Stimulated activated CD4-positive, alpha-beta T cell treated with anti-CD3 and anti-CD28 coated beads, Interleukin-4, amount 100 ng/mL, for 48 hours (primary cell): ENCODE results near the gene MCC.

ENCODE experiments used
- DNase-seq, 2 donors: peaks; one replicate each; pipeline ENCODE4 v3.0.0-alpha.2; 2020; ENCODE audit warnings: low read depth in 2 of 2

MCC gene

DNA sequence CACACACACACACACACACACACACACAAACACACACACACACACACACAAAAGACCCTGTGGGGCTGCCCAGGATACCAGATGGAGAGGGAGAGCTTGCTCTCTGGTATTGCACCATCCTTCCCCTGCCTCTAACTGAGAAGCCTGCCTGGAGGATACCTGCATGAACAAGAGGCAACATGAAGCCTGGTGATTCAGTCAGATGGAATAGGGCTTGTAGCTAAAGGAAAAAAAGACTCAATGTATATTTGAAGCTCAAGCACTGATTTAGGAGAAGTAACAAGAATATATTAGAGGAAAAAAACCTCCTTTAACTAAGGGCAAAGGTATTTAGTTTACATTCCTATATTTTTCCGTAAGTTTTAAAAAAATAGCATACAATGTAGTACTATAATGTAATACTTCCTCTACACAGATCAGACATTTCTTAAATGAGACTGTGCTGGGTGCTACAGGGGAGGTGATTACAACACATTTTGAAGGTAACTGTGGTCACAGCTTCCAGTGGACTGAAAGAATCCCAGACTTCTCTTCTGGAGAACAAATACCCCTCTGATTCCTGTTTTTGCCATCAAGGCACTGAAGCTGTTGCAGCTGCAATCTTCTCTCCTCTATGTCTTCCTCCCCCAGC lies 342.4 kb downstream of the MCC start:
- DNase-seq, result no peak

- no peak for DNase-seq
These were observed 346.1 kb downstream of the MCC start for GRCh38 chr5:113142186-113142585.

GRCh38 chr5:113140837-113141671 lies 347.2 kb downstream of the MCC start:
- DNase-seq, result no peak

- DNase-seq, result no peak
These were observed 354.9 kb downstream of the MCC start for GRCh38 chr5:113133211-113133975.

- DNase-seq, result no peak
These were observed 355.7 kb downstream of the MCC start for GRCh38 chr5:113132564-113132963.

GRCh38 chr5:113128641-113129330 lies 359.5 kb downstream of the MCC start:
- no peak for DNase-seq

- no peak for DNase-seq
These were observed 360.2 kb downstream of the MCC start for GRCh38 chr5:113128082-113128481.

DNA sequence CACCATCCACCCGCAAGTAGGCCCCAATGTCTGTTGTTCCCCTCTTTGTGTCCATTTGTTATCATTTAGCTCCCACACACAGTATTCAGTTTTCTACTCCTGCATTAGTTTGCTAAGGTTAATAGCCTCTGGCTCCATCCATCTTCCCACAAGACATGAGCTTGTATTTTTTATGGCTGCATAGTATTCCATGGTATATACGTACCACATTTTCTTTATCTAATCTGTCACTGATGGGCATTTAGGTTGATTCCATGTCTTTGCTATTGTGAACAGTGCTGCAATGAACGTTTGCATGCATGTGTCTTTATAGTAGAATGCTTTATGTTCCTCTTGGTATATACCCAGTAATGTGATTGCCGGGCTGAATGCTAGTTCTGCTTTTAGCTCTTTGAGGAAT lies 361.2 kb downstream of the MCC start:
- no peak for DNase-seq

GRCh38 chr5:113125371-113125770 lies 362.9 kb downstream of the MCC start:
- no peak for DNase-seq

DNA sequence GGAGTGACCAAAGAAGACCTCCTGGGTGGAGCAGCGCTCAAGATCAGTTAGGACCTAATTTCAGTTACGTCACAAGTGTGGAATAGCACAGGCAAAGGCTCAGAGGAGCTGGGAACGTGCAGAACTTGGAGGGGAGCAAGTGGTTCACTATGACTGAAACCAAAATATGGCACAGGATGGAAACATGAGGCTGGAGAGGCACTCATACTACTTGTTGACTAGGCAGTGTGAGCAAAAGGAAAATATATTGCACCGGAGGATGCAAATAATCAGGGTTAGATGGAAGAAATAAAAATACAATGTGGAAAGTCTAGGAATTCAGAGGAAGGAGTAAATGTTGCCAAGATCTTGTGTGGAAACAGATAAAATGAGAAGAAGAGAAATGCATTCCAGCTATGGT lies 363.3 kb downstream of the MCC start:
- no peak for DNase-seq

DNA sequence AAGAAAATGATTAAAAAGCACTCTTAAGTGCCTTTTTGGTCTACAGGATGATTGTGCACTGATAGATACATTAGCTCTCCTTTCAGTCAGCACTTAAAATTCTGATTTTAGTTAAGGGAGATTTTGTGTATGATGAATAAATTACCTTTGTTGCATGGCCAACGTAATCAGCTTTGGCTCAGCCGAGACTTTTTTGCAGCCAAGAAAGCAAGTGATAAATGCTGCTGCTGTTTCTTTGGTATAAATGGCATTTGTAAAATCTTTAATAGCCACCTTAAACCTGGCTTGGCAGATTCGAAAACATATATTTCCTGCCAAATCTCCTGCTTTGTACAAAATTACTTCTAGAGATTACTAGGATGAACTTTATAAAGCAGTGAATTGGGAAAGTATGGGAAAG lies 364.0 kb downstream of the MCC start:
- no peak for DNase-seq

DNA sequence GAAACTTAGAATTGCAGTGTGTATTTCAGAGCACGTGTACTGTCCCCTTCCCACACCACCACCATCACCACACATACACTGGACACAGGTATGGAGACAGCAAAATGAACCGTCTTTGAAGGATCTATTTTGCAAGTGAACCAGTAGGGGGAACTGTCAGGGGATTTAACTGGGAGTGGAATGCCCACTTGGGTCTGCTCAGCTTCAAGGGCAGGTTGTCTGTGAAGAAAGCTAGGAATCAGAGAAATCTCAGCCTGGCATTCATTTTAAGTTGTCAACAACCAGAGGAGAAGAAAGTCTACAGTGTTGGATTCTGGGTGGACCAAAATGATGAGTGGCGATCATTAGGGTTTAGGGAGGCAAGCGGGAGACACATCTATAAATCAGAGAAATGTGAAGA lies 364.6 kb downstream of the MCC start:
- no peak for DNase-seq

GRCh38 chr5:113122053-113122452 lies 366.2 kb downstream of the MCC start:
- no peak for DNase-seq

DNA sequence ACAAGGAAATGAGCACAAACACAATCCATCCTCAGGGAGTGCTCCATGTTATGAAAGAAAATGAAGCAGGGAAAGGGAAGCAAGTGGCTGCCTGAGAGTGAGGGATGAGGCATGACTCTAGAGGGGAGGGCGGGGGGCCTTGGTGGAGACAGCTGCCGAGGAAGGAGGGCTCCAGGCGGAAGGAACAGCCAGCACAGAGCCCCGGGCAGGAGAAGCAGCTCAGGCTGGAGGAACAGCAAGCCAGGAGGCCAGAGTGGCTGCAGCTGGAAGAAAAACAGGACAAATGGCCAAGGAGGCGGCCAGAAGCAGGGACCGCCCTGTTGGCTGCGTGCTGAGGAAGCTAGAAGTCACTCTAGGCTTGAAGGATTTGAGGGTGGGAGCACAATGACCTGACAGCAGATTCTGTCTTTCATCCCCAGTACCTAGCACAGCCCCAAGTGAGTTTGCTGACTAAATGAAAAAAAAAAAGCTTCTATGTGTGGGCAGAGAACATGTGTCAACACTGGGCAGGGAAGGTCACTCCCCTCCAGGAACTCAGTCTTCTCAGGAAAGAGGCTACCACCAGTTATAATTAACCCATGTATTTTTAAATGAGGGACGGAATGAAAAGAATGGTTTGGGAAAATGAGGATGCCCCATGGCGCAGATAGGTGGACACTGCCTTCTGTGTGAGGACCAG lies 368.9 kb downstream of the MCC start:
- no peak for DNase-seq

DNA sequence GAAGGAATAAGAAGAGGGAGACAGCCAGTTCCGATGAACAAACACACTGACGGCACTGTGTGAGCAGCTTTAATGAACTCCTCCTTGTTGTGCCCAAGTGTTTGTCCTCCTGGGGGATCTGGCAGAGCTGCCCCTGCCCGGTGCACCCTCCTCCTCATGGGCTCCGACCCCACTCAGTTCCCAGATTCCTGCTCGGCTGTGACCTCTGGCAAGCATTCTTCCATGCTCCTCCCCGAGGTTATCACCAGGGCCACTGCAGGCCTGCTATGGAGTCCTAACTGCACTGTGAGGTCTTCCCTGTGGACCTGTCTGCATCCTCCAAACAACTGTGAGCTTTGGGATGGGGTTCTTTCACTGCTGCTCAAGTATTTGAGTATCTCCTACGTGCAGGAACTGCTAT lies 369.5 kb downstream of the MCC start:
- DNase-seq, result no peak

DNA sequence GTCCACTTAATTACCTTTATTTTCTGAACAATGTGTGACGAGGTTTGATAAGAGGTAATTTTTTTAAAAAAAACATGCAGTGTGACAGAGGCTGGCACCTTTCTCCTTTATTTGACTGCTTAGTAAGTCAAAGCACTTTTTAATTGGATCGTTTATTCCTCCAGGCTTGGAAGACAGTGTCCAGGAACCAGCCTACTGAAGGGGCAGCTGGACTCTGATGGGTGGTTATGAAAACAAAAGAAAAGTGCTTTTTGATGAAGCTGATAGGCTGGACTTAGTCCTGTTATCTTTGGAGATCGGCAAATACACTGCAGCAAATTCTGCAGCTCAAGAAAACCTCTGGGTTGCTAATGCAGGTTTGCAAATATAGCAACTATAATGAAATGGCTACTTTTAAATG lies 370.0 kb downstream of the MCC start:
- DNase-seq, result no peak

GRCh38 chr5:113117543-113118115 lies 370.6 kb downstream of the MCC start:
- DNase-seq, result no peak

- no peak for DNase-seq
These were observed 372.3 kb downstream of the MCC start for GRCh38 chr5:113115956-113116355.

DNA sequence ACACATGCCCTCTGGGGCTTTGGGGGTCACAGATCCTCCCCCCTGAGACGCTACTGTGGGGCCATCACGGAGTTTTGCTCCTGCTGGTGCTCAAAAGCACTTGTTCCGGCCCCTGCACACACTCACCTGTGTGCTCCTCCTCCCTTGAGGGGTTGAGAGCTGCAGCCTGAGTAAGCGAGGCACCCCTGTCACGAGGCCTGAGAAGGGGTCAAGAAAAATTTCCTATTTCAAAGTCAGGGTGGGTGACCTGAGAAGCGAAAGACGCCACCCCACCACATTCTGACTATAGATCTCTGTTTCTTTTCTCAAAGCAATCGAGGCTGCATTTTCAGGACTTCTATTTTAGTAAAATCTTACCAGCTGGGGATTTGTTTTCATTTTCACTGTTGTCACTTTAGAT lies 373.2 kb downstream of the MCC start:
- no peak for DNase-seq

DNA sequence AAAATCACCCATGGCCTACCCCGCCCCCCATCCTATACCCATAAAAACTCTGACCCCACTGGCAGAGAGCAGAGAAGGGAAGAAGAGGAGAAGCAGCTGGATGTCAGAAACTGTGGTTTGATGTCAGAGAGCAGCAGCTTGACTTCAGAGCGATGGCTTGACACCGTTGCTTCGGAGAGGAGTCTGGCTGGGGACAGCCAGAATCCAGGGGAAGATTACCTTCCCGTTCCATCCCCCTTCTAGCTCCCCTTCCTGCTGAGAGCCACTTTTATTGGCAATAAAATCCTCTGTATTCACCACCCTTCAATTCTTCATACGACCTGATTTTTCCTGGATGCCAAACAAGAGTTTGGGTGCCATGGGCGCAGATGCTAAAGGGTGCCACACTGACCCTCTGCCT lies 373.7 kb downstream of the MCC start:
- no peak for DNase-seq

GRCh38 chr5:113112435-113112834 lies 375.8 kb downstream of the MCC start:
- DNase-seq, result no peak
